IMR-90 (cell line): Measurements from ENCODE around the gene EXD1.

Experiments used
- CEBPB ChIP-seq: IDR thresholded peaks from 2 replicates; pipeline ENCODE4 v1.6.1; 2012; ENCODE audit warnings: low read depth, low read length, improper control_type of control experiment
- CHD1 ChIP-seq: IDR thresholded peaks from 2 replicates; pipeline ENCODE4 v1.6.1; 2012; ENCODE audit warnings: low read depth, low read length, improper control_type of control experiment
- CTCF ChIP-seq: conservative IDR thresholded peaks from 2 replicates; pipeline ENCODE4 v1.5.1; 2012; ENCODE audit warnings: mild to moderate bottlenecking, low read depth, low read length, improper control_type of control experiment
- ELK1 ChIP-seq: fragments of 150-350 bp; IDR thresholded peaks from 2 replicates; pipeline ENCODE4 v1.6.1; 2016; ENCODE audit warnings: low read depth, mild to moderate bottlenecking, low read length, moderate library complexity, borderline replicate concordance
- FOS ChIP-seq: fragments of 150-350 bp; IDR thresholded peaks from 2 replicates; pipeline ENCODE4 v1.6.1; 2016; ENCODE audit warnings: low read depth, low read length
- POLR2A ChIP-seq: IDR thresholded peaks from 2 replicates; pipeline ENCODE4 v1.6.1; 2012; ENCODE audit warnings: mild to moderate bottlenecking, low read depth, low read length
- RAD21 ChIP-seq: IDR thresholded peaks from 2 replicates; pipeline ENCODE4 v1.6.1; 2012; ENCODE audit warnings: low read length, improper control_type of control experiment
- RCOR1 ChIP-seq: IDR thresholded peaks from 2 replicates; pipeline ENCODE4 v1.6.1; 2012; ENCODE audit warnings: mild to moderate bottlenecking, low read length, improper control_type of control experiment; ENCODE audit not compliant: insufficient replicate concordance
- SMC3 ChIP-seq: fragments of 150-350 bp; IDR thresholded peaks from 2 replicates; pipeline ENCODE4 v1.6.1; 2016; ENCODE audit warnings: low read depth, mild to moderate bottlenecking, antibody characterized with exemption, low read length, moderate library complexity
- USF2 ChIP-seq: fragments of 150-350 bp; IDR thresholded peaks from 2 replicates; pipeline ENCODE4 v1.6.1; 2017; ENCODE audit warnings: mild to moderate bottlenecking, antibody characterized with exemption, low read length, low read depth

- no peak for TF ChIP-seq POLR2A
- TF ChIP-seq RAD21: no peak
- TF ChIP-seq CTCF: no peak
- no peak for TF ChIP-seq CHD1
- TF ChIP-seq USF2: no peak
- TF ChIP-seq ELK1: no peak
- TF ChIP-seq SMC3: no peak
- TF ChIP-seq FOS: no peak
- no peak for TF ChIP-seq CEBPB
- TF ChIP-seq RCOR1: no peak
These were observed 14.8 kb downstream of the EXD1 start for GRCh38 chr15:41215708-41216107.
